Gastrocnemius medialis (tissue), 4 donors: Measurements from ENCODE around the gene BUB1B.

Experiments
- POLR2A ChIP-seq, 2 donors: fragments of 450-650 bp; IDR thresholded peaks; one replicate each; pipeline ENCODE4 v1.6.1; 2017; ENCODE audit warnings: antibody characterized with exemption in 2 of 2, mild to moderate bottlenecking in 2 of 2, moderate library complexity in 2 of 2
- TF ChIP-seq, protein P1 (sequence below), 5 experiments: fragments of 450-650 bp in 3 of 5; fragments of 200-600 bp in 2 of 5; sonication (generic) in 2 of 5; IDR thresholded peaks in 4 of 5; conservative IDR thresholded peaks in 1 of 5; 1 replicate in 4 of 5; 2 replicates in 1 of 5; pipeline ENCODE4 v1.5.1; 2016 to 2019; ENCODE audit warnings: antibody characterized with exemption in 5 of 5, mild to moderate bottlenecking in 3 of 5, moderate library complexity in 3 of 5

DNA sequence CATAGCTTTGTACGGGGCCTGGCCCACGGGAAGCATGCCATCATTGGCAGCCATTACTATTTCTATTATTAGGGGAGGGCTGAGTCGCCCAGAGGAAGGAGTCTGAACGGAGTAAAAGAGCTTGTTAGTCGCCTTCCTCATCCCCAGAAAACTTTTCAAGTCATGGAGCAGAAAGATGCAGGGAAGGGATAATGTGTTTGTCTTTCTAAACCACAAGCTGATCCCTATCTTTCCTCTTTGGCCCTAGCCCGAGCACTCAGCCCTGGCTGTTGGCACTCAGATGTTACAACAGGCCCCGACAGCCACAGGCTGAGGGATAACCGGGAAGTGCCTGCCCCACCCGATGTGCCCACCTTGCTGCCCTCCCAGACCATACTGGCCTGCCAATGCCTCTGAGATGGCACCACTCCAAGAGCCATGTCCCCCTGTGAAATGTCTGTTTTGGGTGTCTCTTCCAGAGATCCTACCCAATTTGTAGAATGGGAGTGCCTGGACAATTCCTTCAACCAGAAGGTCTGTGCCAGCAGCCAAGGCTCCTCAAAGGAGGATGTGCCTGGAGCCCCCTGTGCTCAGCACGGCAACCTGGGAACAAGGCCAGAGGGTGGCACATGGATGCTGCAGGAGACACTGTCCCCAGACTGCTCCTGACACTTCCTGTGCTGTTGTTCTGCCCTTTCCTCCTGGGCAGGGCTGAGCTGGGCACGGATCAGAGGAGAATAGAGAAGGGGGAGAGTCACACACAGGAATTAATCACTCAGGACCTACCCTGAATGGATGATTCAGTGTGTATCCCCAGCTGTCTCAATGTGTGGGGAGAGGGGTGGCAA is 88.8 kb downstream of the BUB1B start:
- TF ChIP-seq, protein P1, sequence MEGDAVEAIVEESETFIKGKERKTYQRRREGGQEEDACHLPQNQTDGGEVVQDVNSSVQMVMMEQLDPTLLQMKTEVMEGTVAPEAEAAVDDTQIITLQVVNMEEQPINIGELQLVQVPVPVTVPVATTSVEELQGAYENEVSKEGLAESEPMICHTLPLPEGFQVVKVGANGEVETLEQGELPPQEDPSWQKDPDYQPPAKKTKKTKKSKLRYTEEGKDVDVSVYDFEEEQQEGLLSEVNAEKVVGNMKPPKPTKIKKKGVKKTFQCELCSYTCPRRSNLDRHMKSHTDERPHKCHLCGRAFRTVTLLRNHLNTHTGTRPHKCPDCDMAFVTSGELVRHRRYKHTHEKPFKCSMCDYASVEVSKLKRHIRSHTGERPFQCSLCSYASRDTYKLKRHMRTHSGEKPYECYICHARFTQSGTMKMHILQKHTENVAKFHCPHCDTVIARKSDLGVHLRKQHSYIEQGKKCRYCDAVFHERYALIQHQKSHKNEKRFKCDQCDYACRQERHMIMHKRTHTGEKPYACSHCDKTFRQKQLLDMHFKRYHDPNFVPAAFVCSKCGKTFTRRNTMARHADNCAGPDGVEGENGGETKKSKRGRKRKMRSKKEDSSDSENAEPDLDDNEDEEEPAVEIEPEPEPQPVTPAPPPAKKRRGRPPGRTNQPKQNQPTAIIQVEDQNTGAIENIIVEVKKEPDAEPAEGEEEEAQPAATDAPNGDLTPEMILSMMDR (IDR thresholded peaks at IDR 0.05 in 4 of 5, conservative IDR thresholded peaks at IDR 0.05 in 1 of 5): no peak
- TF ChIP-seq POLR2A (IDR thresholded peaks at IDR 0.05): no peak
